CD4-positive, alpha-beta T cell treated with Interleukin-15 for 1 hour (primary cell): Measurements from ENCODE around the gene RGS19.
A peak's percentile ranks its signal among the peaks of the same experiment; 100 is the strongest.
"Not testable (repeated sequence)": the region's sequence is repeated elsewhere in the genome, so short reads cannot be mapped to it uniquely, and the experiment has no call there.

Experiments used
- DNase-seq: peaks from one replicate; pipeline ENCODE4 v3.0.0-alpha.2; 2020

Gene RGS19

DNA sequence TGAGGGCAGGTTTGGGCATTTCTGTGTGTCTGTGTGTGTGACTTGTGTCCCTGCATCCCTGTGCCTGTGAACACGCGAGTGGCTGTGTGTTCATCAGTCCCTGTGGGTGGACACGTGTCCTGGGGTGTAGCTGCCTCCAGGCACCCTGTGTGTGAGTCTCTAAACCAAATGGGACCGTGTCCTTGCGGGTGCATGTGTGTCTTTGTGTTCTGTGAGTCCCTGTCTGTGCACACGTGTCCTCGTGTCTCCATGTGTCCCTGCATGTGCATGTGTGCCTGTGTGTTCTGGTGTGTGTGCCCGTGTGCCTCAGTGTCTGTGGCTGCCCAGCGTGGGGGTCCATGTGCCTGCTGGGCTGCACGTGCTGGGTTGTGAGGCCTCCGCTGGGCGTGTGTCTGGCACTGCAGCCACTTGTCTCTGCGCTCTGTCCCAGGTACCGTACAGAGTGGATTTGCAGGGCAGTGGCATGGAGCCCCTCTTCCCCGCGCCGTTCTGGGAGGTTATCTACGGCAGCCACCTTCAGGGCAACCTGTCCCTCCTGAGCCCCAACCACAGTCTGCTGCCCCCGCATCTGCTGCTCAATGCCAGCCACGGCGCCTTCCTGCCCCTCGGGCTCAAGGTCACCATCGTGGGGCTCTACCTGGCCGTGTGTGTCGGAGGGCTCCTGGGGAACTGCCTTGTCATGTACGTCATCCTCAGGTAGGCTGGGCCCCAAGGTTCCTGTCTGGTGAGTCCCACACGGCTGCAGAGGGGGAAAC, 13.1 kb upstream of the RGS19 start:
- no peak for DNase-seq

DNA sequence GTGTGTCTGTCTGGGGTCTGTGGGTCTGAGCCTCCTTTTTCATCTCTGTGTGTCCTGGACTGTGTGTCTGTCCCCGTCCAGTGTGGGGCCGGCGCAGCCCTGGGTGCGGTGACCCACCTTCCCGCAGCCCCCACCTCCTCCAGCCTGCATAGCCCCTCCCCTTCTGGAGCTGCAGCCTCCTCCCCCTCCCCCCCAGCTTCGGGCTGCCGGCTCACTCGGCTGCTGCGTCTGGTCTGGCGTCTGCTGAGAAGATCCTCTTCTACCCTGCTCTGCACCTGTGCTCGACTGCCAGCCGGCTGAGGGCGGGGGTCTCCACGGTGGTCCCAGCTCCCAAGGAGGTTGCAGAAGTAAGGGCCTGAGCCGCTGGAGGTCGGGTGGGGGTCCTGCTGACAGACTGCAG, 12.5 kb upstream of the RGS19 start:
- DNase-seq = no peak

DNA sequence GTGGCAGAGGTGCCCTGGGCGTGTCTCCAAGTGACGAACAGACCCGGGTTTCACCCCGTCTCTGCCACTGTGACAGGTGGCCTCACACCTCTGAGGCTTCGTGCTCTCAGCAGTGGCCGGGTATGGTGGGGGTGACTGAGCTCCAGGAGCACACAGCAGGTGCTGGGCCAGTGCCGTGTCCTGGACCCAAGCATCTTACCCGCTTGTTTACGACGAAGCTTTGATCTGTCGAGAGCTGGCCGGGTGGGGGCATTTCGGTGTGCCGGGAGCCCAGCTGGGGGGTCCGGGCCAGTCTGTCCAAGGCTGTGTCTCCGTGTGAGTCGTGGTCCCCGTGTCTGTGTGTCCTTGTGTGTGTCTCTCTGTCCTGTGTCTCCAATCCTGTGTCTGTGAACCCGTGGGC, 12.0 kb upstream of the RGS19 start:
- no peak for DNase-seq

DNA sequence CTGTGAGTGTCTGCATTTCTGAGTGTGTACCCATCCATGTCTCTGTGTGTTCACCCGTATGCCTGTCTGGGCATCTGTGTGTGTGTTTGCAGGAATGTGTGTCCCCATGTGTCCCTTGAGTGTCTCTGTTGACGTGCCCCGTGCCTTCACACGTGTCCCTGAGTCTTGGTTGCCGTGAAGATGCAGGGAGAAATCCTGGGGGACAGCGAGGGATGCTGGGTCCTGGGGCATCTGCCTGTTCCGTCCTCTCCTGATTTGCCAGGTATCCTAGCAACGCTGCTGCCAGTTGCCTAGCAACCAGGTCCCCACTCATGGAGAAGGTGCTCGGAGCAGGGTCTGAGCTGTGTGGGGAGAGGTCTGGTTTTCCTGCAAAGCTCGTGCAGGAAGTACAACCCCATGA, 10.8 kb upstream of the RGS19 start:
- DNase-seq = no peak

DNA sequence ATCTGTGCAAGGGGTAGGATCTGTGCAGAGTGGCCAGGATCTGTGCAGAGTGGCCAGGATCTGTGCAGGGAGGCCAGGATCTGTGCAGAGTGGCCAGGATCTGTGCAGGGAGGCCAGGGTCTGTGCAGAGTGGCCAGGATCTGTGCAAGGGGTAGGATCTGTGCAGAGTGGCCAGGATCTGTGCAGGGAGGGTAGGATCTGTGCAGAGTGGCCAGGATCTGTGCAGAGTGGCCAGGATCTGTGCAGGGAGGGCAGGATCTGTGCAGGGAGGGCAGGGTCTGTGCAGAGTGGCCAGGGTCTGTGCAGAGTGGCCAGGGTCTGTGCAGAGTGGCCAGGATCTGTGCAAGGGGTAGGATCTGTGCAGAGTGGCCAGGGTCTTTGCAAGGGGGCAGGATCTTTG, 9.3 kb upstream of the RGS19 start:
- DNase-seq = not testable (repeated sequence)

DNA sequence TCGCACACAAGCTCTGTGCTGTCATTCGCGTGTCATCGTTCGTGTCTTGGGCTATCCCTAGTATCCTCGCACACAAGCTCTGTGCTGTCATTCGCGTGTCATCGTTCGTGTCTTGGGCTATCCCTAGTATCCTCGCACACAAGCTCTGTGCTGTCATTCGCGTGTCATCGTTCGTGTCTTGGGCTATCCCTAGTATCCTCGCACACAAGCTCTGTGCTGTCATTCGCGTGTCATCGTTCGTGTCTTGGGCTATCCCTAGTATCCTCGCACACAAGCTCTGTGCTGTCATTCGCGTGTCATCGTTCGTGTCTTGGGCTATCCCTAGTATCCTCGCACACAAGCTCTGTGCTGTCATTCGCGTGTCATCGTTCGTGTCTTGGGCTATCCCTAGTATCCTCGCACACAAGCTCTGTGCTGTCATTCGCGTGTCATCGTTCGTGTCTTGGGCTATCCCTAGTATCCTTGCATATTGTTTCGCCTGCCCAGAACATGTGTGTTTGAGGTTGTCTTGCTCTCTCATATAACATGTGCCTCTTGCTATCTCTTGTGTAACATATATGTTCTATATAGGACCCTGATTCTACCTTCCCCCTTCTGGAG, 8.0 kb upstream of the RGS19 start:
- DNase-seq = not testable (repeated sequence)

DNA sequence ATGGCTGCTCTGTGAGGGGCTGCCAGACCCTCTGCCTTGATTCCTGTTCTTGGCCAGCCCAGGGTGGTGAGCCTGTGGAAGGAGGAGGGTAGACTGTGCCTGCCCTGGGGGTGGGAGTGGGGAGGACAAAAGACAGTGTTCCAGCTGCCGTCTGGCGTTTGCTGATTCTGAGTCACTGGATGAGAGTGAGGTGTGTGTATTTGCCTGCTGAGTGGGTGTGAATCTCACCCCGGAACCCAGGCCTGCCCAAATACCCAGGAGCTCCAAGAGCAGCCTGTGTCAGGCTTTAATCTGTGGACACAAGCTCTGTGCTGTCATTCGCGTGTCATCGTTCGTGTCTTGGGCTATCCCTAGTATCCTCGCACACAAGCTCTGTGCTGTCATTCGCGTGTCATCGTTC, 7.5 kb upstream of the RGS19 start:
- DNase-seq = no peak

DNA sequence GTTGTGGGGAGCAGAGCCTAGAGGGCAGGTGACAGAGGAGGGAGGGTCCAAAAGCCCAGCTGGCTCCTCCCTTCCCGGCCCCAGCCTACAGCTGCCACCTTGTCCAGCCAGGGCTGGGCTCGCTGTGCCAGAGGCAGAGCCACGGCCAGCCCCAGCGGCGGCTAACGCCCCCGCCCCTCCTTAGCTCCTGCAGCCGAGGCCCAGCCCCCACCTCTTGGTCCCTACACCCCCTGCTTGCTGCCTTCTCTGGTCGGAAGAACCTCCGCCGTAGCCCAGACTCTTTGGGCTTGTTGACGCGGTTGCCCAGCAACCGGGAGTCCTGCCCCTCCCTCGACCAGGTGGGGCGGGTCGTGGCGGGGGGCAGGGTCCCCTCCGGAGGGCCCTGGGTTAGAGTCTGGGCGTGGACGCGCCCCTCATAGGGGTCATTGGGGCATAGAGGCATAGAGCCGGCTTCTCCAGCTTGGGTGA, 5.4 kb upstream of the RGS19 start:
- no peak for DNase-seq

DNA sequence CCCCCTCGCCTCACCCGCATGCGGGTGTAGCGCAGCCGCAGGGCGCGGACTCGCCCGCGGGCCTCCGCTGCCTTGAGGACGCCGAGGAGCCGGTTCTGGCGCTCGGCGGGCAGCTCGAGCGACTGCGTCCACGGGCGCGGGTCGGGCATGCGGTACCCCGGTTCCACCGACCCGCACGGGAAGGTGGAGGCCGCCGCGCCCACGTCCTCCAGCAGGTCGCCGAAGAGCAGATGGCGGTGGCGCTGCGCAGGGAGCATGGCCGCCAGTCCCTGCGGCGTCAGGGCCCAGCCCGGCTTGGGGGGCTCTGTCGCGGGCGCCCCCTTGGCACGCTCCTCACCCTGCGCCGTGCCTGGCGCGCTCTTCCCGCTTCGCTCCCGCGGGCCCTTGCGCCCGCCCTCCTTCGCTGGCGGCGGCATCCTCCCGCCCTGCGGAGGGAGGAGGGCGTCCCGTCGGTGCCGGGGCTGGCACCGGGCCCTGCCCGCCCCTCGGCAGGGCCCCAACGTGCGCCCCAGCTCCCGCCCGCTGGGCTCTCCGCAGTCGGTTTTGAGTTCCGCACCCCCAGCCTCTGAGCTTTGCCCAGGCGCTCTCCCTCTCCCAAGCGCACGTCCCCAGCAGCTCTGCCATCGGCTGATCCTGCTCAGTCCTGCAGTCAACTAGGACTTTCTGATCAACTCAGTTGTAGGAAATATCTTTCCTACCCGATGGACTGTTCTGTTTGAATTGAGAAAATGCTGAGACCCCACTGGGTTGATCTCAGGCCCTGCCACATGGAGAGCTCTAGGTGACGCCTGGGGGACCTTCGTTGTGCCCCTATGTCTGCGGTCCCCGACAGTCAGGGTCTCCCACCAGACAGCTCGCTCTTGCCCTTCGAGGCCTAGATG, 4.7 kb upstream of the RGS19 start, which contains the start of gene LKAAEAR1:
LKAAEAR1 (minus strand) TSS at position 595 of the 881 bp plus-strand sequence; CDS start at position 416, 179 bp downstream.
- DNase-seq = no peak

DNA sequence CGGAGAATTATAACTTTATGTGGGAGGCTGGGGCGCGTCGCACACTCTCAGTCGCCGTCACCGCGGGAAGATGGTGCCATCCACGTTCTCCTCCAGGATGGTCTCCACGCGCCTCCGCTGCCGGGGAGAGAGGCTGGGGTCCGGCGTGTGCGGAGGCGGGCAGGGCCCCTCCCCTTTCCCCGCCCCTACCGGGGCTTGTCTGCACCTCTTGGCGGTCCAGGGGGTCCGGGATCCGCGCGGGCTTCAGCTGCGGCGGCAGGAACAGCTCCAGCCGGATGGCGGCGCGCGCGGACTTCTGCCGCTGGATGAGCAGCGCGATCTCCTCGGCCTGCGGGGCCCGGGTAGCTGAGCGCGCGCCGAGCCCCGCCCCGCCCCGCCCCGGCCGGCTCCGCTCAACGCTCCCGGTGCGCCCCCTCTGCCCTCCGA, 4.1 kb upstream of the RGS19 start:
- peak; percentile 73 for DNase-seq

DNA sequence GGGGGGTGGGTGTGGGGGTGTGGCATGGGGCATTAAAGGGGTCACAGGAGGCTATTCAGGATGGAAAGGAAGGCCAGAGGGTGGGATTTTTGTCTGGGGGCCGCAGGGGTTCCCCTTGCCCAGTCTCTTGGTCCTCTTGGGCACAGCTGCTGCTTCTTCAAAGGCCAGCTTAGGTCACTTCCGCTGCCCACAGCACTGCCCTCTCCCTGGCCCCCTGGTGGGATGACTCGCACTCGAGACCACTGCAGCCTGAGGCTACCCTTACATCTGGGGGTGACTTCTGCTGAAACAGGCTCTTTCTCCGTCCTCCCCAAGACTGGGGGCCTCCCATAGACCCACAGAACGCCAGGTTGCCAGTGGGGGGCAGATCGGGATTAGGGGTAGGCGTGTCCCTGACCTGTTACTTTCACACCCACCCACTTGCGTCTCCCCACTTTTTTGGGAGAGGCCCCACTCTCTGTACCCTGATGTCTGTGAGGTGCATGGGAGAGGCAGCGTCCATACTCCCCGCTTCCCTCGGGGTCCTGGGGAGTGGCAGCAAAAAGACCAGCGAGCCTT, 3.6 kb upstream of the RGS19 start:
- no peak for DNase-seq

DNA sequence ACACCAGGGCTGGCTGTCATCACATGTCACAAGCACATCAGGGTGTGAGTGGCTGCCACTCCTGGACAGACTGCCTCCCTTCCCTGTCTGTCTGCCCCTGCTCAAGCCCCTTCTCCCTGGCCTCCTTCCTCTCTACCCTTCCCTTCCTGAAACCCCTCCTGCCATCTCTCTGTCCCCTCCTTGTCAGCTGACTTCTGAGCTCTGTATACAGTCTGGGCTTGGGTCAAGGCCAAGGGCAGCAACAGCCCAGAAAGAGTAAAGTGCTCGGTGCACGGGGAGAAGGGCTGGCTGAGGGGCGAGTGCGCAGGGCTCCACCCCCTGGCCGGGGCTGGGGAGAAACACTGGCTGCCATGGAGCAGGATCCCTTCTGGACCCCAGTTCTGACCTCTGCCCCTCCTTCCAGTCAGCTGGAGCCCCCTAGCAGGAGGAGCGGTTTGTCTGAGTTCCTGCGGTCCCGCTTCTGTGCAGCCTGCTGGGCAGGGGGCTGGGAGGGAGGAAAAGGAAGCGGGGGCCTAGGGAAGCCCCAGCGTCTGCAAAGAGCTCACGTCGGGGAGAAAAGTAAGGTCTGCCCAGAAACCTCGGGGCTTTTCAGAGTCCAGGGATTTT, 2.9 kb upstream of the RGS19 start:
- no peak for DNase-seq

DNA sequence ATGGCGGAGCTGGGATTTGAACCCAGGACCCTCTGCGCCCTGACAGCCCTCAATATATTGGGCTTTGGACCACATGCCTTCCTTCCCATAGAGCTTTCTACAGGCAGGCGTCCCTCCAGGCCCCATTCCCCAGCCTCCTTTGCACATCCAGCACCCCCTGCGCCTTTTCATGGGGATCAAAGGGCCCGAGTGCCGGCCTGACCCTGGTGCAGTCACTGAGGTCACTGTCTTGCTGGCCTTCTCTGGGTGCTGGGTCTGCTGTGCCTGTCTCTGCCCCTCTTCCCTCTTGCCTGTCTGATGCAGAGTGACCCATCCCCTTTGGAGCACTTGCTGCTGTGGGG, 2.3 kb upstream of the RGS19 start:
- no peak for DNase-seq

DNA sequence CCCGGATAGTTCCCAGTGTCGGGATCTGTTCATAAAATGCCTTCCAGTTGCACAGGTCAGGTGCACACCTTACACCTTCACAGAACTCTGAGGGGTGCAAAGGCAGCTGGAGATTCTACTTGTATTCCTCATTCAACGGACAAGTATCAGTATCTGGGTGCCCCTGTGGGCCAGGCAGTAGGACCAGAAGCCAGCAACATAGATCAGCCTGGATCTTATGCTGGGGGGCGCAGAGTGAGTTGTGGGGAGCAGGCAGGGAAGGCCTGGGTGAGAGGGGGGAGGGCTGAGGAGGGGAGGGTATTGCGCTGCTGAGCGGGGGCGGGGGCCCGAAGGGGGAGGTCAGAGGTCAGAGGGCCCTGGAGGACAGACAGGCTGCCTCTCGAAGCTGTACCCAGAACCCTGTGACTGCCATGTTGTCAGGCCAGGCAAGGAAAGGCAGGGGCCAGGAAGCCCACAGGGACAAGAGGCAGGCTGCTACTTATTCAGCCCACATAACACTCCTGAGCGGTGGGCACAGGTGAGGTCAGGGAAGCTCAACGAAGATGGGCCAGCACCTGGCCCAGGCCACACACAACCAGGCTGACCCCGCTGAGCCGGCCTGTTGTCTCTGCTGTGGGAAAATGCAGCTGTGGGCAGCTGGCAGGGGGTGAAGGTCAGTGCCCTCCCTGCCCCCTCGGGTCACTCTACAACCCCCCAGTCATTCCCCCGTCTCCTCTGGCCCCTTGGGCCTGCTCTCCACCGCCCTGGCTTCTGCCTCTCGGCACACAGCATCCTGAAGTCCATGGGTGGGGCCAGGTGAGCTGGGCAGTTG, 1.7 kb upstream of the RGS19 start:
- no peak for DNase-seq

DNA sequence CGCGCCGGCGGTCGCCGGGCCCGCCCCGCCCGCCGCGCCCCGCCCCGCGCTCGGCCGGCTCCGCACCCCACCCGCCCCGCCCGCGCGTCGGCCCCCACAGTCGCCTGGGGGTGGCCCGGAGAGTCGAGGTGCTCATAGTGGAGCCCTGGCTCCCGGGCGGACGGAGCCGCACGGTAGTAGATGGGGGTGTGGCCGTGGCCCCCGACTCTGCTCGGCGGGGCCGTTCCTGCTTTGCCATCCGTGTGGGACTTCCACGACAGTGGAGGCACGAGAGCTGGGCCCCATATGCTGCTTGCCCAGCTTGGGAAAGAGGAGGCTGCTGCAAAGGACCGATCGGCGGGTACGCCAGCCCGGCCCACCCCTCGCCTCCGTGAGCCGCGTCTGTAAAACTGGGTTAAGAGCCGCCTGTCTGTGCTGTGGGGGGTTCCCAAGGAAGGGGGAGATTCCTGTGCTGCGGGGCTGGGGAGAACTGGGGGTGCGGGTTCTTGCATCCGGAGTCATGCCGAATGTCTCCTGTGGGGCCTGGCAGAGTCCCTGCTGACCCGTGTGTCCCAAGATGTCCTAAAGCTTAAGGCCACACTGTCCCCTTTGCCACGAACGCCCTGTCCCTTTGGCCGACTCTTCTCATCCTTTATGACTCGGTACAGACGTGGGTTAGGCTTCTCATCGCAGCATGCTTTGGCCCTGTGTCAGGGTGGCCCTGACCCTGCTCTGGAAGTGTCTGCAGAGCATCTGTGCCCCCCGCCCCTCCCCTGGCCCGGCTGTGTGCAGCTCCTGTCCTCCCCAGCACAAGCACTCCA, 895 bp upstream of the RGS19 start, which contains the start of gene OPRL1:
OPRL1 (plus strand) TSS at position 70 of the 800 bp plus-strand sequence. CDS start 12,639 bp downstream, outside the sequence.
- peak; percentile 46 for DNase-seq

DNA sequence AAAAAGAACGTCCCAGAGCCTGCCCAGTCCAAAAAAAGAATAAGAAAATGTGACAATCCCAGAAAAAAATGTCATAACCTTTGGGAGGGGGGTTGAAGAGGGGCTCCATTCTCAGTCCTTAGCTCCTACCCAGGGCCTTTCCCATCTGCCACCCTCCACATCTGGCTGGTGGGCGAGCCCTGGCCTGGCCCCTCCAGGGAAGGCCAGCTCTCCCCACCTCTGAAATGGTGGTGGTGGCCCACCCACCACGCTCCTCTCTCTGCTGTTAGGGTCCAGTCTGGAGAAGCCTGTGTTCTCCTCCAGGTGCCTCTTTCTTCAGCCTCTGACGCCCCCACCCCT, 415 bp downstream of the RGS19 start:
- DNase-seq = no peak

DNA sequence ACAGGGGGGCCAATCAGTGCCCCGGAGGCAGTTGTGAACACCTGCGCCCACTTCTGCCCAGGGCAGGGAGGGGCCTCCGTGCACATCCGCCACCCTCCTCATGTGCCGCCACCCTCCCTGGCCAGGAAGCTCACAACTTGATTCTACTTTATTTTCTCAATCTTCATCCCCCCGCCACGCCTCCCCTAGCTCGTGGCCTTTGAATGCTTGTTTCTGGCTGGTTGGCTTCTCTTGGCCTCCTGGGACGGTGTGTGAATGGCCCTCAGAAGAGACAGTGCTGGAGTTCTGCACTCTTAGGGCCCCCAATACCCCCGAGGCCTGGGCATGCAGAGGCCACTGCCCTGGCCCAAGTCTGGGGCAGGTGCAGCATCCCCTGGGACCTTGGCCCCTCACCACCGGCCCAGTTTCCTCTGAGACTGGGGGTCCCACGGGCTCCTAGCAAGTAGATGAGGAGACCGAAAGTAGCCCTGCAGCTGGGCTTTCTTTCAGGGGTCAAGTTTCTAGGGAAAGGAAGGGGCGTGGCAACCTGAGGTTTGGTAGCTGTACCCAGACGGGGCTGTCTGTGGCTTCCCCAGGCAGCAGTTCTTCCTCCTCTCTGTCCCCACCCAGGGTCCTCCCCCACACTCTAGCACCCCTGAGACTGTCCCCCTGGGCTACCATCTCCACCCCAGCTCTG, 1.3 kb downstream of the RGS19 start:
- peak; percentile 64 for DNase-seq

DNA sequence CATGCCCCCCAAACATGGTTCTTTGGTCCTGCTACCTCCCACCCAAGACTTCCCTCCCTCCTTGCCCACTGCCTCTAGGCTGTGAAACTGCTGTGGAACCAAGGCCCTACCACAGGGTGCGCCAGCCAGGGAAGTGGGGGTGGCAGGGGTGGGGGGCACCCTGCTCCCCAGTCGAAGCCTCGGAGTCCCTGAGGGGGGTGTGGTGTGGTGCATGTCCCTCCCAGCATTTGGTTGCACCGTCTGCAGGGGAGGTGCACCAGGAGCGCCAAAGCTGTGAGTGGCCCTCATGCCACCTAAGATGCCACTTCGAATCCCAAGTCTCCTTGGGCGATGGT, 1.8 kb downstream of the RGS19 start:
- no peak for DNase-seq

DNA sequence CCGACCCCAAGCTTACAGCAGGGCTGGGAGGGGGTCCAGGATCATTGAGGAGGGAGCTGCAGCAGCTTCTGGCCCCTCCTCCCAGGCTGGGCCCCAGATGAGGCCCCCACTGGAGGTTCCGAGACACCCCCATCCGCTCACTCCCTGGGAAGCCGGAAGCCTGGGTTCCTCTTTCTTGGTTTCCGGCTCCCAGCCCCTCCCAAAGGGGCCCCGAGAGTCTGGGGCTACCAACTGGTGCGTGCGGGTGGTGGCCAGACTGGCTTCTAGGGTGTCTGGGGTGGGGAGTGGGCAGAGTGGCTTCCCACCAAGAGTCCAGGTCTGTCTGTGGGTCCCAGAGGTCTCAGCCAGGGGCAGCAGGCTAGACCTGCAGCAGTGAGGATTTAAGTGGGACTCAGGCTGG, 2.2 kb downstream of the RGS19 start:
- peak; percentile 60 for DNase-seq
